GM12878 (cell line): ENCODE results near the gene ABL2. TPM values are rescaled to one million over a fixed set of nuclear protein-coding genes. Genes with fewer than 3 reads are reported as not detected.

Experiments used
- ATAC-seq: fragments of 200-7000 bp; cut with Tn5 transposase; 3 replicates; pipeline ENCODE4 v1.9.1; 2020; ENCODE audit warnings: mild to moderate bottlenecking, moderate library complexity
- BruUV-seq: library from RNA; stranded (reverse); fragments of 400-500 nt; replicated peaks from 2 replicates; lab custom pipeline; 2021; lab: Mats Ljungman, UMichigan
- CTCF ChIA-PET: fragments of 300-600 bp; sonication (Branson Sonifier 250); formaldehyde crosslinking; extraction: SDS; loops from one replicate; lab custom pipeline; 2021; ENCODE audit warnings: inconsistent platforms; lab: Yijun Ruan, JAX
- POLR2A ChIA-PET: fragments of 350-600 bp; formaldehyde crosslinking; extraction: SDS; loops from one replicate; lab custom pipeline; 2021; ENCODE audit warnings: inconsistent platforms; lab: Charles Lee
- RAD21 ChIA-PET: fragments of 300-600 bp; sonication (Branson Sonifier 250); formaldehyde crosslinking; loops from one replicate; lab custom pipeline; 2023; ENCODE audit warnings: antibody characterized with exemption; ENCODE audit not compliant: unreplicated experiment; lab: Charles Lee
- SMC1A ChIA-PET: fragments of 300-600 bp; sonication (Branson Sonifier 250); formaldehyde crosslinking; loops from one replicate; lab custom pipeline; 2023; ENCODE audit not compliant: unreplicated experiment, uncharacterized antibody; lab: Charles Lee
- DNase-seq: peaks from one replicate; pipeline ENCODE4 v3.0.0-alpha.2; 2011; ENCODE audit warnings: low read depth, low spot score
- FAIRE-seq: peaks from 3 replicates; lab custom pipeline; 2011; peaks lifted over from hg19 to GRCh38; lab: Jason Lieb, UNC
- H2AFZ ChIP-seq: 2 replicates; pipeline ENCODE4 v1.6.0; 2011; ENCODE audit warnings: low read depth, low read length, control low read depth; ENCODE audit not compliant: control insufficient read depth
- H3K27ac ChIP-seq: 2 replicates; pipeline ENCODE4 v1.5.1; 2011; ENCODE audit warnings: control low read depth; ENCODE audit not compliant: control insufficient read depth, insufficient read depth
- H3K27me3 ChIP-seq, 2 experiments: replicated peaks in 1 of 2; 2 replicates each; pipeline versions ENCODE4 v1.6.0 to v1.6.1; 2011; ENCODE audit warnings: low read length in 1 of 2; ENCODE audit not compliant: control insufficient read depth in 2 of 2, insufficient read depth in 2 of 2
- H3K36me3 ChIP-seq, 2 experiments: 2 replicates each; pipeline ENCODE4 v1.5.1; 2011; ENCODE audit warnings: low read length in 1 of 2; ENCODE audit not compliant: control insufficient read depth in 2 of 2, insufficient read depth in 2 of 2
- H3K4me1 ChIP-seq: 2 replicates; pipeline ENCODE4 v1.6.1; 2011; ENCODE audit warnings: mild to moderate bottlenecking, low read length, moderate library complexity, mixed read lengths; ENCODE audit not compliant: control insufficient read depth, insufficient read depth
- H3K4me2 ChIP-seq: 2 replicates; pipeline ENCODE4 v1.6.0; 2011; ENCODE audit warnings: control low read depth; ENCODE audit not compliant: control insufficient read depth, insufficient read depth
- H3K4me3 ChIP-seq: fragments of 200-600 bp; sonication (generic); 2 replicates; pipeline ENCODE4 v1.5.1; 2016
- H3K79me2 ChIP-seq: 2 replicates; pipeline ENCODE4 v1.6.0; 2011; ENCODE audit warnings: low read length; ENCODE audit not compliant: control insufficient read depth, insufficient read depth
- H3K9ac ChIP-seq: 2 replicates; pipeline ENCODE4 v1.8.0; 2011; ENCODE audit warnings: low read length, control low read depth, mixed read lengths; ENCODE audit not compliant: control insufficient read depth, insufficient read depth
- H3K9me3 ChIP-seq: replicated peaks from 3 replicates; pipeline ENCODE4 v1.5.1; 2011; ENCODE audit warnings: mild to moderate bottlenecking, low read length; ENCODE audit not compliant: control insufficient read depth, insufficient read depth
- H4K20me1 ChIP-seq: 2 replicates; pipeline ENCODE4 v1.6.0; 2011; ENCODE audit not compliant: control insufficient read depth, insufficient read depth
- CUX1 ChIP-seq: IDR thresholded peaks from 2 replicates; pipeline ENCODE4 v1.6.1; 2012; ENCODE audit warnings: improper control_type of control experiment, low read depth, low read length; ENCODE audit not compliant: insufficient replicate concordance
- E2F8 ChIP-seq: fragments of 450-650 bp; IDR thresholded peaks from 2 replicates; pipeline ENCODE4 v1.6.1; 2018; ENCODE audit warnings: mild to moderate bottlenecking, low read depth, moderate library complexity; ENCODE audit not compliant: partially characterized antibody
- JUND ChIP-seq: IDR thresholded peaks from 2 replicates; pipeline ENCODE4 v1.6.1; 2012; ENCODE audit warnings: low read depth, mild to moderate bottlenecking, low read length, improper control_type of control experiment, moderate library complexity
- PAX5 ChIP-seq: IDR thresholded peaks from 2 replicates; pipeline ENCODE4 v1.6.1; 2011; ENCODE audit warnings: low read depth, low read length, borderline replicate concordance
- SREBF1 ChIP-seq: IDR thresholded peaks from 2 replicates; pipeline ENCODE4 v1.6.1; 2012; ENCODE audit warnings: mild to moderate bottlenecking, low read length
- WGBS: methylation state at CpG from one replicate; pipeline ENCODE4 v1.1.6; 2016; ENCODE audit warnings: low lambda C conversion rate; ENCODE audit not compliant: insufficient replicate concordance, insufficient coverage; ENCODE audit errors: missing lambda C conversion rate; 5-methylcytosine and 5-hydroxymethylcytosine counted together
- in situ Hi-C: fragments of 300-500 bp; cut with MboI; formaldehyde crosslinking; loops from 9 replicates; pipeline ENCODE4 v1.14.3; 2018; ENCODE audit warnings: mixed read lengths
- intact Hi-C: fragments of 100-400 bp; cut with micrococcal nuclease; formaldehyde crosslinking; loops from one replicate; pipeline ENCODE4 v1.14.2; 2022; ENCODE audit not compliant: unreplicated experiment
- polyA plus RNA-seq, 11 experiments: library from polyadenylated mRNA; depleted of rRNA in 4 of 11; unstranded in 6 of 11; stranded (reverse) in 5 of 11; fragments of >200 nt; fragmentation: Nextera tagmentation in 4 of 11; fragmentation: Illumina TruSeq in 1 of 11; extraction: Ambion mirVana in 4 of 11; extraction: Trizol in 1 of 11; gene quantifications; 1 replicate in 1 of 11; 2 replicates in 10 of 11; pipeline versions ENCODE4 v1.2.1 to v1.2.3, GENCODE V29; 2011 to 2016; ENCODE audit warnings: inconsistent platforms in 2 of 11, missing spikeins in 2 of 11, low read depth in 1 of 11
- total RNA-seq, 4 experiments: library from RNA; depleted of rRNA in 3 of 4; stranded (reverse); fragments of >200 nt in 3 of 4; fragmentation: Illumina TruSeq in 1 of 4; extraction: Trizol in 1 of 4; gene quantifications; 2 replicates each; pipeline versions ENCODE4 v1.2.1 to v1.2.3, GENCODE V29; 2013 to 2021

Gene ABL2
- total and polyA plus RNA-seq, 10 of the 15 experiments (the other 5 are each of a cell fraction or from before 2014, with no cell fraction given) = 0.57 to 9.4 (median 3.6) TPM

GRCh38 chr1:179094818-179095217, 134.7 kb downstream of the ABL2 start:
- DNase-seq = no peak
- no peaks in the 10 kb centered on the region for H4K20me1 ChIP-seq
- RAD21 ChIA-PET = no interaction called here
- no peaks in the 10 kb centered on the region for H3K4me1 ChIP-seq
- POLR2A ChIA-PET = no interaction called here
- ATAC-seq = no peak
- no TSS peak for BruUV-seq
- no peak for FAIRE-seq
- H3K4me3 ChIP-seq = no peak overlapping the region
- CTCF ChIA-PET = interaction anchor here (1.2 kb wide), 1 partner anchor 11 kb away, joined by 5 read pairs; no protein-coding TSS in a partner anchor
- no peaks in the 10 kb centered on the region for H3K9me3 ChIP-seq
- no peak overlapping the region for H2AFZ ChIP-seq
- SMC1A ChIA-PET = no interaction called here
- no peaks in the 10 kb centered on the region; the same call in 1 of the 2 replicates for H3K79me2 ChIP-seq
- H3K36me3 ChIP-seq = peaks cover 26 to 32% of the 10 kb centered on the region in 2 experiments
- intact Hi-C loops (no loop called here), in situ Hi-C loops (loop anchor here (25.0 kb wide), 1 partner anchor 717 kb away; no protein-coding TSS in a partner anchor)
- H3K4me2 ChIP-seq = no peak overlapping the region
- TF ChIP-seq E2F8 (no peak), SREBF1 (no peak), JUND (no peak), PAX5 (no peak), CUX1 (no peak)
- no peaks in the 10 kb centered on the region for H3K27me3 ChIP-seq
- no peak overlapping the region for H3K27ac ChIP-seq
- H3K9ac ChIP-seq = no peak overlapping the region
- WGBS = 94% methylated on average over 5 of the region's 5 CpGs
